RWPE2 (cell line): Measurements from ENCODE around the gene FXYD2.

Experiments
- ATAC-seq: fragments of 200-7000 bp; cut with Tn5 transposase; 3 replicates; pipeline ENCODE4 v1.9.1; 2021; ENCODE audit warnings: low read depth
- DNase-seq: peaks from one replicate; pipeline ENCODE4 v3.0.0-alpha.2; 2020; ENCODE audit warnings: low spot score
- H3K27ac ChIP-seq: fragments of 450-650 bp; 2 replicates; pipeline ENCODE4 v1.5.1; 2017; ENCODE audit warnings: mild to moderate bottlenecking; ENCODE audit not compliant: poor library complexity, severe bottlenecking
- H3K27me3 ChIP-seq: fragments of 250-450 bp; sonication (Bioruptor Pico); 2 replicates; pipeline ENCODE4 v1.5.1; 2021; ENCODE audit warnings: mild to moderate bottlenecking, moderate library complexity; ENCODE audit not compliant: insufficient read depth, poor library complexity, severe bottlenecking
- H3K36me3 ChIP-seq: fragments of 250-450 bp; sonication (Bioruptor Pico); 2 replicates; pipeline ENCODE4 v1.5.1; 2020; ENCODE audit warnings: low read depth, mild to moderate bottlenecking, moderate library complexity
- H3K4me1 ChIP-seq: fragments of 250-450 bp; sonication (Bioruptor Pico); 2 replicates; pipeline ENCODE4 v1.5.1; 2021; ENCODE audit warnings: mild to moderate bottlenecking, moderate library complexity; ENCODE audit not compliant: insufficient read depth, poor library complexity, severe bottlenecking
- H3K4me3 ChIP-seq: fragments of 250-450 bp; sonication (Bioruptor Pico); 2 replicates; pipeline ENCODE4 v1.5.1; 2021; ENCODE audit warnings: mild to moderate bottlenecking, moderate library complexity; ENCODE audit not compliant: severe bottlenecking
- H3K9me3 ChIP-seq: fragments of 250-450 bp; sonication (Bioruptor Pico); 2 replicates; pipeline ENCODE4 v1.5.1; 2021; ENCODE audit warnings: mild to moderate bottlenecking, moderate library complexity; ENCODE audit not compliant: severe bottlenecking
- TF ChIP-seq, protein P1 (sequence below): fragments of 450-650 bp; IDR thresholded peaks from one replicate; pipeline ENCODE4 v1.5.1; 2017; ENCODE audit warnings: mild to moderate bottlenecking, moderate library complexity; ENCODE audit not compliant: poor library complexity, severe bottlenecking

FXYD2 gene

DNA sequence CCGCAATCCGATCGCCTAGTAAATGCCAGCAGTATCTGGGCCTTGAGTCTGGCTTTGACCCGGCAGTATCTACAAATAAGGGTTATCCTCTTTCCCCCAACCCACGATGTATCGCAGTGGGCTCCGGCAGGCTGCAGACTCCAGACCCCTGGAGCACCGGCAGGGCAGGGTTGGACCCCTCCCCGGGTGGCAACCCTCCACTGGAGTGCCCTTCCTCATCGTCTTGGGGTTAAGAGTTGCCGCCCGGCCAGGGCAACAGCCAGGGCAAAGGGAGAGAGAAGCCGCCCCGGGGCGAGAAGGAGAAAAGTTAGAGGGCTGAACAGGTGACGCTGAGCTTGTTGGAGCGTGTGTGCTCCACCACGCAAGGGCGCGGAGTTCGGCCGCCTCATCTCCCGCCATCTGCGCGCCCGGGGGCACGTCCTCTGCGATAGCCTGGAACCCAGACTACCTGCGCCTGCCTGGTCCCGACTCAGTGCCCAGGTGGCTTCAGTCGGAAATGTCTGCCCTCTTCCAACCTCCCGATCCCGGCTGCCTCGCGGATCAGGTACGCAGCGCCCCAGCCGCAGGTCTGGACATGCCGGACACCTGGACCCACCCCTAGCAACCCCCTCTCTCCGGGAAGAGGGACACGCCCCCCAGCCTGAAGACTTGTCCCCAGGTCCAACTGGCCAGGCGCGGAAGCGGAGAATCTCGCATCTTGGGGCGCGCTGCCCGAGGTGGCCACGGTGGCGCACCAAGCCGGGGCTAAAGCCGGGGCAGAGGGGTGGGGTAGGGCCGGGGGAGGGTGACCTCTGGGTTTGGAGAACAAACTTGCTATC lies 28.7 kb downstream of the FXYD2 start:
- Histone ChIP-seq H3K36me3 (no peaks in the 10 kb centered on the region), H3K9me3 (no peaks in the 10 kb centered on the region), H3K27me3 (peaks cover 69% of the 10 kb centered on the region), H3K4me3 (no peak overlapping the region), H3K27ac (no peak overlapping the region), H3K4me1 (no peaks in the 10 kb centered on the region)
- TF ChIP-seq, protein P1, sequence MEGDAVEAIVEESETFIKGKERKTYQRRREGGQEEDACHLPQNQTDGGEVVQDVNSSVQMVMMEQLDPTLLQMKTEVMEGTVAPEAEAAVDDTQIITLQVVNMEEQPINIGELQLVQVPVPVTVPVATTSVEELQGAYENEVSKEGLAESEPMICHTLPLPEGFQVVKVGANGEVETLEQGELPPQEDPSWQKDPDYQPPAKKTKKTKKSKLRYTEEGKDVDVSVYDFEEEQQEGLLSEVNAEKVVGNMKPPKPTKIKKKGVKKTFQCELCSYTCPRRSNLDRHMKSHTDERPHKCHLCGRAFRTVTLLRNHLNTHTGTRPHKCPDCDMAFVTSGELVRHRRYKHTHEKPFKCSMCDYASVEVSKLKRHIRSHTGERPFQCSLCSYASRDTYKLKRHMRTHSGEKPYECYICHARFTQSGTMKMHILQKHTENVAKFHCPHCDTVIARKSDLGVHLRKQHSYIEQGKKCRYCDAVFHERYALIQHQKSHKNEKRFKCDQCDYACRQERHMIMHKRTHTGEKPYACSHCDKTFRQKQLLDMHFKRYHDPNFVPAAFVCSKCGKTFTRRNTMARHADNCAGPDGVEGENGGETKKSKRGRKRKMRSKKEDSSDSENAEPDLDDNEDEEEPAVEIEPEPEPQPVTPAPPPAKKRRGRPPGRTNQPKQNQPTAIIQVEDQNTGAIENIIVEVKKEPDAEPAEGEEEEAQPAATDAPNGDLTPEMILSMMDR, result no peak
- ATAC-seq (peak; percentile 43; the same call in 2 of the 3 replicates), DNase-seq (peak; percentile 54)

DNA sequence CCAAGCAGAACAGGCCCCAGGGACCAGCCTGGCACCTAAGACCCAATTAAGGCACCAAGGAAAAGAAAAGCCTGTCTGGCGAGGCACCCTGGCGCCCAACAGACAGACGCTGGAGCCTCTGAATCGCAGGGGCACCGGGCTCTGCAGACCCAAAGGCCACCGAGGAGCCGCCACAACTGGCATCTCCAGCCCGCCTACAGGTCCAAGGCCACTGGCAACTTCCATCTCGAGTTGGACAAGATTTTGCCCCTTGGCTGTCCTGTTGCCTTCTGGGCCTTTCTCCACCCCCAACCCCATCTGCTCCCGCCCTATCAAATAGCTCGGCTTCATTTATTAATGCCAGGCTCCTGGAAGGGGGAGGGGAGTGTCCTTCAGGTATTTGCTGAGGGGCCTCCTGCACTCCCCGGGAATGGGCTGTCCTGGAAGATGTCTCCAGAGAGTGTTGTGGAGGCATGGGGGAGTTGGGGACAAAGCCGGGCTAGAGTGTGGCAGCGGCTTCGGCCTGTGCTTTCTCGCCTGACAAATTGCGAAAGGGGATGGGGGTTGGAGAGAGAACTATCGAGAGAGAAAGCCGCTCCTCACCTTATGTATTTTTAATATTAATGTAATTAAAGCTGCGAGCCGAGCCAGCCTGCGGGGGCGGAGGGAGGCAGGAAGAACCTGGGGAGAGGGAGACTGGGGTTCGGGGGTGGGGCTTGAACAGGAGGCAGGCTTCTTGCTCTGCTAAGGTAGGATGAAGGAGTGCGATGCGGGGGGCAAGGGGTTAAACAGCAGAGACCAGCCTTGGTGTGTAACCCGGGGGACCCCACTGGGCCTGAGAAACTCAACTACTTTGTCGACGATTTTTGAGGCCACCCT lies 29.5 kb downstream of the FXYD2 start:
- no peaks in the 10 kb centered on the region for H3K4me1 ChIP-seq
- H3K4me3 ChIP-seq, result no peak overlapping the region
- H3K36me3 ChIP-seq, result no peaks in the 10 kb centered on the region
- TF ChIP-seq, protein P1, result no peak
- DNase-seq (peak; percentile 45), ATAC-seq (no peak)
- no peaks in the 10 kb centered on the region for H3K9me3 ChIP-seq
- no peak overlapping the region for H3K27ac ChIP-seq
- peaks cover 60% of the 10 kb centered on the region for H3K27me3 ChIP-seq

DNA sequence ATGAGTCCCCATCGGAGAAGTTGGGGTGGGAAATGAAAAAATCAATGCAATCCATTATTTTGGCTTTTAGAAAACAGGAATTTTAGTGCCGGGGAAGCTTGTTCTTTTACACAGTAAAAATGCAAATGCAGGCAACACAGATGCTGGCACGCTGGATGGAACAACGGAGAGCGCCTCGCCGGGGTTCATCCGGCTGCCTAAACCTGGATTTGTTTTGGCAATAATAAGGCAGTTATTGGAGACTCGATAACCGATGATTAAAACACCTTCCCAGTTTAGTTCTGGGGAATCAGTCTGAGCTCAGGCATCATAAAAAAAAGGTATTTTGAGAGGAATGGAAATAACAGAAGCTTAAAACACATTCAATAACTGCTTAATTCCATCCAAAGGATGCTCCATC lies 30.4 kb downstream of the FXYD2 start:
- DNase-seq (no peak), ATAC-seq (no peak)
- TF ChIP-seq, protein P1, result no peak
- no peak overlapping the region for H3K27ac ChIP-seq
- H3K36me3 ChIP-seq, result no peaks in the 10 kb centered on the region
- peaks cover 51% of the 10 kb centered on the region for H3K27me3 ChIP-seq
- H3K4me3 ChIP-seq, result no peak overlapping the region
- H3K4me1 ChIP-seq, result no peaks in the 10 kb centered on the region
- H3K9me3 ChIP-seq, result no peaks in the 10 kb centered on the region

DNA sequence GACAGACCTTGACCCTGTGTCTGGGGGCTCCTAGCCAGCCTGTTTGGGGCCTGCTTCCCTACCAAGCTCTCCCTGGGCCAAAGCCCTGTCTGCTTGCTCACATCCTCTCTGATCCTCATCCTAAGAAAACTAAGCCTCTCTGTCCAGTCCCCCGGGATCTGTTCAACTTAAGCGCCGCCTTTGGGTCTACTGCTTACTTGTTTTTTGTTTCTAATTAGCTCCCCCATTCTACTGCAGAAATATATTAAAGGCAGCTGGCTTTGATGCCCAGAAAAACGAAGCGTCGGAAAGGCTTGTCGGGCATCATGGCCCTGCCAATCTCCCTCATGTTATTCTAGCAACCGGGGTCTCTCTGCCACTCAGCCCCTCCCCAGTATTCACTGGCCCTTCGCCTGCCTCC lies 31.0 kb downstream of the FXYD2 start:
- Histone ChIP-seq H3K27ac (no peak overlapping the region), H3K4me3 (no peak overlapping the region), H3K9me3 (no peaks in the 10 kb centered on the region), H3K36me3 (no peaks in the 10 kb centered on the region), H3K27me3 (peaks cover 47% of the 10 kb centered on the region), H3K4me1 (no peaks in the 10 kb centered on the region)
- TF ChIP-seq, protein P1, result no peak
- DNase-seq, result no peak
- no peak for ATAC-seq

DNA sequence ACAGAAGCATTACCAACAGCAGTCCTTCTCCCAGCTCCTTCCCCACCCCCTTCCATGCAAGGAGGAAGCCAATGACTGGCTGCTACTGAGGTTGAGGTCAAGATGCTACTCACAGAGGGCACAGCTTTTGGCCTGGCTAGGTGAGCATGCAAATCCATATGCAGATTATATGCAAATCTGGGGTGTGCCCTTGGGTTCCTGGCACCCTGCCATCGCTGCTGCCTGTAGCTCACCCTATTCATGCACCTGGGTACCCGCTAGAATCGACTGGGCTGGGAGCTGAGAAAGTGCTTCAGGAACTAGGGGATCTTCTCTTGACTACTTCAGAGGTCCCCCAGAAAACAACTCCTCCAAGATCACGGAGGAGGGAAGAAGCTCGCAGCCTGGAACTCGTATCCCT lies 31.6 kb downstream of the FXYD2 start:
- H3K27me3 ChIP-seq, result peaks cover 43% of the 10 kb centered on the region

More for the DNA sequence above, 31.6 kb downstream of the FXYD2 start:
- ATAC-seq (no peak), DNase-seq (no peak)
- Histone ChIP-seq H3K4me1 (no peaks in the 10 kb centered on the region), H3K9me3 (no peaks in the 10 kb centered on the region), H3K36me3 (no peaks in the 10 kb centered on the region), H3K27ac (no peak overlapping the region), H3K4me3 (no peak overlapping the region)
- TF ChIP-seq, protein P1, result no peak
